HG03280 (cell line): ENCODE results near the gene NPAS3.

Source experiments
- ATAC-seq: cut with Tn5 transposase; IDR thresholded peaks from one replicate; pipeline ENCODE4 v1.9.1; 2021; ENCODE audit warnings: mild to moderate bottlenecking, moderate library complexity; ENCODE audit not compliant: unreplicated experiment

The NPAS3 gene

DNA sequence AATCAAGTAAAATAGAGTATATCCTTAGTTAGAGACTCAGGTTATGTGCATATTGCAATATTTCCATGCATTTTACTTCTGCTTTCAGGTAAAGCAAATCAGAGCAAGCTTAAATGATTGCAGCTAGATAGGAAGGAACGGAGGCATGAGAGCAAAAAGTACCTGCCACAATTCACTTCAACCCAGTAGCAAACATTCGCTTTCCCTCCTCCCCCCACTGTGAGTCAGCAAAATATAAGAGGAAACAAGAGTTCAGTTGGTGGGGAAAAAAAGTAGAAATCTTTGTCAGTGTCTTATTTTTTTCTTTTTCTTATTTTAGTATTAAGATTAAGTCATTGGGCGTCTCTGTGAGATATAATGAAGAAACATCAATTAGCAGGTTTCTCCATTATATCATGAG lies 475.4 kb downstream of the NPAS3 start:
- no peak for ATAC-seq

DNA sequence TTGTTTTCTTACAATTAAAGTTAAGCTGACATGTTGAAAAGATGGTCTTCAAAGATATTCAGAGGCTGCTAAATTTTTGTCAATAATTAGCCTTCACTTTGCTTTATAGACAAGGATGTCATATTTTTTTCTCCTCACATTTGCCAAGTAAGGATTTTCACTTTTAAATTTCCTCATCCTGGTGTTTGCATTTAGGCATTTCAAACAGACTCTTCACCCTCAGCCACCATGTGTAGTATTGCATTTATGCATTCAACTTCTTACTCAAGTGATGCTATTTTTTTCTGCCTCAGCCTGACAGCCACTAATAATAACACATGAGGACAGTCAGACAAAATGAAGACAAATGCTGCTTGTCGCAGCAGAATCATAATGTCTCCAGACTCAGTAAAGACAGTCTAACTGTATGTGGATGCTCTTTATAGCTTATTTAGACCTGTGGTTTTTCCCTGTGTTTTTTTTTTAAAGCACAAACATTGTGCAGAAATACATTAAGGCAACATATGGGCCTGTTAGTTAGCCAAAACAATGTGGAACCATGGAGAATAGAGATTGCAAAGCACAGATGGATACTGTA lies 481.5 kb downstream of the NPAS3 start:
- no peak for ATAC-seq

GRCh38 chr14:33430414-33431035 lies 491.8 kb downstream of the NPAS3 start:
- no peak for ATAC-seq

- ATAC-seq, result no peak
Observed at GRCh38 chr14:33432407-33433023, 493.8 kb downstream of the NPAS3 start.

- no peak for ATAC-seq
Observed at GRCh38 chr14:33433396-33433795, 494.7 kb downstream of the NPAS3 start.

DNA sequence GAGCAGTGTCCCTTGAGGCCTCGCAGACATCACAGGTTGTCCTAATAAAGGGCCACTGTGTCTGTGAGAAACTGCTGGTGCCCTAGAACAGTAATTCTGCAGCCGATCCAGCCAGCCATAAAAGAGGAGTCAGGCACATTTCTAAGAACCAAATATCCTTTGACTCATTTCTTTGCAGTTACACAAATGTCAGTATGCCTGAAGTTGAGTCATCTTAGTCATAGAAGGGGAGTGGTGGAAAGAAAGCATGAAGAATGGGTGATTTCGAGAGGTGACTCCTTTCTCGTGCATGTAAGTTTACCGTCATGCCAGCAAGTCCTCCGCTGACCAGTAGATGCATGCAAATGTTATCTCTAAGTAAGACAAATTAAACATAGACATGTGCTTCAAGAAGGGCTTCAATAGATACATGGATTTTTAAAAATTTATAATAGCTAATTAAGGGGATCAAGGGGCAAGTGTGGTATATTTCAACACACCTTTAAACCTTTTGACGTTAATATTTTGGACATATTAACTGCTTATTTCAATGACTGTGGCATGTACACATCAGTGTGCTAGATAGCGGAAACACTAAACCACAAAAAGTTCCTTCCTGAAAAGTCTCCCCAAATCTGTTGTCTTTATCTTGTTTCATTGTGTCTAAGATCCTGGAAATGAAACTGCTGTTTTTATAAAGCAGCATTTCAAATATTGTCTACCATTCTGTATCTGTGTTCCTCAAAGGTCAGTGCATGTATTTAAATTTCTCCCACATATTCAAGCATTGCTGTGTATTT lies 497.4 kb downstream of the NPAS3 start:
- no peak for ATAC-seq

- no peak for ATAC-seq
Observed at GRCh38 chr14:33441633-33442032, 503.0 kb downstream of the NPAS3 start.

DNA sequence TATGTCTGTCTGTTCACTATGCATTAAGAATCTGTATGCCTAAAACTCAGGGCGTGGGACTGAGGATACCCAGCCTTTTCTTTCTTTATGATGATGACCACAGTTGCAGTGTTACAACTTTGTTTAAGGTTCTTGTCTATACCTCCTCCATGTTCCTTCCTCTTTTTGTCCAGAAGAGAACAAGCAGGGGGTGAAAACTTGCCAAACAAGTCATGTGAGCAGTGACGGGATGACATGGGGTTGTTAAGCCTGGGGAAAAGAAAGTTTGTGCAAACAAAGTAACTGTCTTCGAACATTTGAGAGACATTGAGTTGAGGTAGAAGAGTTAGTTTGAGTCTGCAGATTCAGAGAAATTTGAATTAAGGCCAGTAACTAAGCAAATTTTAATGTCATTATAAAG lies 505.5 kb downstream of the NPAS3 start:
- ATAC-seq, result no peak

DNA sequence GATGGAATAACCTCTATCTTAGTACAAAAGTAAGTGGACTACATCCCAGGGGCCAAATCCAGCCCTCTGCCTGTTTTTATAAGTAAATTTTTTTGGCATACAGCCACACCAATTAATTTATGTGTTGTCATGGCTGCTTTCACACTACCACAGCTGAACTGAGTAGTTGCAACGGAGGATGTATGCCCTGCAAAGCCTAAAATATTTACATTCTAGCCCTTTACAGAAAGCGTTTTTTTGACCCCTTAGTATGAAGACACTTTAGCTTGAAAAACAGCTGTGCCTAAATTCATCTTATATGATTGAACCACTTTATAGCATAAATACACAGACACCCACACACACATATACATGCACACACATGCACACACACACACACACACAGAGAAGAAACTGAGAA lies 510.6 kb downstream of the NPAS3 start:
- ATAC-seq, result no peak

DNA sequence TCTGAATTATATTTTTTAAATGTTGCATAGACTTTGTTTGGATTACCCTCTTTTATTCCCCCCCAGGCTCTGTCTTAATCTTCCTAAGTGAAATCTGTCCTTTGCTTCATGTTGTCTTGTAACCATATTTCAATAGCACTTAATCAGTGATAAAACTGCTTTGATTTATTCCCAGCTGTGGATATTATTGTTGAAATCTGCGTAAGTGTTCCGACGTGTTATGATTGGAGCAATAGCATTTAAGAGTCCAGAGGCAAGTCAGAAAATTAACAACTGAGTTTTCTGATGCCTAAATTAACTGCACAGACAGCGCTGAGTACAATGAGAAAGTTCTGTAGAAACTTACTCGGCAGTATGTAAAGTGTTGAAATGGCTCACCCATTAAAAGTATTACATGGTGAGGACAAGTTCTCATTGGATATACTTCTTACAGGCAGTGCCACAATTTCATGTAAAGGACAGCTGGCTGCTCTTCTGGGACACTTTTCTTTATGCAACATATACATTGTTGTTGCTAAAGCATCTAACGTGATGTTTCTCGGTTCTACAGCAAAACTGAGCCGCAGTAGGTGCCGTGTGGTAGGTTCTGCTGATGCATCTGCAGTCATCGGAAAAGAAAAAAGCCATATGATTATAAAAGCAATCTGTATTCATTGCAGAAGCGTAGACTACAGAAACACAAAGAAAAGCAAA lies 511.2 kb downstream of the NPAS3 start:
- ATAC-seq, result no peak

GRCh38 chr14:33450416-33450815 lies 511.7 kb downstream of the NPAS3 start:
- no peak for ATAC-seq

DNA sequence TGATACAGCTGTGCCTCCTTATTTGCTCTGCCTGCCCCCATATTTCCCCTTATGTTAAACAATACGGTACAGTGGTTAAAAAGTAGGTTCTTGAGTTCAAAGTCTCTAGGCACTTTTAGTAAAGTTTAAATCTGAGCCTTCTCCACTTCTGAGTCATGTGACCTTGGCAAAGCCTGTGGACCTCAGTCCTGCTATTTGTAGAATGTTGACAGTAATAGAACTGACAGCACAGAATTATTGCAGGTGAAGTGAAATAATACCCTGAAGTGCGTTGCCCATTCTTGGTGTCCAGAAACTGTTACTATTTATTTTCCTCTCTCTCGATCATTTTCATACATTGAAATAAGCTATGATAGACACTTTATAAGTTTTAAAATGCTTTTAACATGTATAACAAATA lies 512.5 kb downstream of the NPAS3 start:
- no peak for ATAC-seq

GRCh38 chr14:33452995-33453394 lies 514.3 kb downstream of the NPAS3 start:
- no peak for ATAC-seq

DNA sequence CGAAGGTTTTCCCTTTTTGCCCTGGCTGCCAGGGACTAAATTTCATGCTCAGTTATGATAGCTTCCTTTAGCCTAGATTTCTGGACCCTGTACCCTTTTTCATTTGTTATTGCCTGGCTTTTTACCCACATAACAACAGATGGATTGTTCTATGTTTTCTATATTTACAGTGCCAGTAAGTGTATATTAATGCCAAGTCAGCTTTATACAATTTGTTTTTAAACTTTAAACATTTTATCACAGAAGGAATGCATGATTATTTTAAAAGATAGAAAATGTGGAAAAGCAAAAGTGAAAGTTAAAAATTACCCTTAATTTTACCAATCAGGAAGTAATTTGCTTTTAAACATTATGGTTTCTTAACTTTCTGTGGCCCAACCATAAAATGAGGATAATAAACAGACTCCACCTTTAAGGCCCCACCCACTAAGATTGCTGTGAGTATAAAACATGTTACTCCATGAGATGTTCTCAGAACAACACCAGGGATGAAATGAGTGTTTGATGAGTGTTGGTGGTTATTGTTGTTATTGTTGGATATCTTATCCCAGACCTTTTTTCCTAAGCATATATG lies 515.4 kb downstream of the NPAS3 start:
- ATAC-seq, result no peak

- no peak for ATAC-seq
Observed at GRCh38 chr14:33454707-33455106, 516.0 kb downstream of the NPAS3 start.

DNA sequence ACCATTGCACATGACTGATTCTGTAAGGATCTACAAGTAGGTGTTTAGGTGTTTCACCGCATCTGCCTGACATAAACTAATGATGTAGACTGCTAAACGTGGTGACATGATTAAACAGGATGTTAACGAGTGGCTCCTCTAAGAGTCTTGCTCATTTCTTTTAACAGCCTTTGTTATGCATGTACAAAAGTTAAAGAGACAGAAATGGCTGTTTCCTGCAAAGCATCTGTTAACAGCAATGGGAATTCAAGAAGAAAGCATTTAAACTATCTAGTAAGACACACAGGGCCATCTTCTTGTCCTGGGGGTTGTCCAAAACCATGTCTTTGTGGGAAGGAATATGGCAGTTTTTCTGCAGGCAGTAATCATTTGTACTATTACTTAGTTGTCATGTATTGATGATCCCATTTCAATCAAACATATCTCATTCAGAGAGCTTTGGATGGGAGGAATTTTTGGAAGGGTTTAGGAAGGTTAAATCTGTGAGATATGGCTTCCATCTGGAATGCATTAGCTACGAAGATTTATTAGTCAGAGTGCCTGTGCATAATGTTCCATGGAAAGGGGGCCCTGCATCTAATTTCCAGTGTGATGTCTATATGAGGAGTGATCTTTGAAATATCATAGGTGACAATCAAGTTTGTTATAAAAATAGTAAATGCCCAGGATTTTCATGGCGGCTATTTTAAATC lies 517.1 kb downstream of the NPAS3 start:
- no peak for ATAC-seq

GRCh38 chr14:33457021-33457420 lies 518.3 kb downstream of the NPAS3 start:
- ATAC-seq, result no peak

- no peak for ATAC-seq
Observed at GRCh38 chr14:33457617-33458016, 518.9 kb downstream of the NPAS3 start.

- no peak for ATAC-seq
Observed at GRCh38 chr14:33460164-33460563, 521.5 kb downstream of the NPAS3 start.

- no peak for ATAC-seq
Observed at GRCh38 chr14:33461036-33461435, 522.4 kb downstream of the NPAS3 start.
